HG02840 (cell line): ENCODE data around the gene GRIK2.
"Not testable (repeated sequence)": the region's sequence is repeated elsewhere in the genome, so short reads cannot be mapped to it uniquely, and the experiment has no call there.

Source experiments
- ATAC-seq: cut with Tn5 transposase; IDR thresholded peaks from one replicate; pipeline ENCODE4 v1.9.1; 2021; ENCODE audit warnings: mild to moderate bottlenecking, moderate library complexity, moderate number of reproducible peaks; ENCODE audit not compliant: unreplicated experiment, low FRiP score

Gene GRIK2

GRCh38 chr6:101393251-101393828 is at the start of gene GRIK2:
GRIK2 (plus strand) TSS chr6:101393708.
- ATAC-seq, result no peak

- no peak for ATAC-seq
Observed at GRCh38 chr6:101344885-101345284, 48.6 kb upstream of the GRIK2 start.

GRCh38 chr6:101348816-101349215 is 44.7 kb upstream of the GRIK2 start:
- ATAC-seq, result no peak

GRCh38 chr6:101350631-101351030 is 42.9 kb upstream of the GRIK2 start:
- ATAC-seq, result not testable (repeated sequence)

- ATAC-seq, result no peak
Observed at GRCh38 chr6:101351173-101351572, 42.3 kb upstream of the GRIK2 start.

GRCh38 chr6:101352316-101352715 is 41.2 kb upstream of the GRIK2 start:
- no peak for ATAC-seq

- ATAC-seq, result no peak
Observed at GRCh38 chr6:101365181-101365580, 28.3 kb upstream of the GRIK2 start.

GRCh38 chr6:101379926-101380325 is 13.6 kb upstream of the GRIK2 start:
- no peak for ATAC-seq

- ATAC-seq, result no peak
Observed at GRCh38 chr6:101380897-101381630, 12.4 kb upstream of the GRIK2 start.

- ATAC-seq, result not testable (repeated sequence)
Observed at GRCh38 chr6:101383747-101384146, 9.8 kb upstream of the GRIK2 start.

GRCh38 chr6:101386982-101387381 is 6.5 kb upstream of the GRIK2 start:
- no peak for ATAC-seq

- no peak for ATAC-seq
Observed at GRCh38 chr6:101391772-101392585, 1.5 kb upstream of the GRIK2 start.

GRCh38 chr6:101392586-101393230 is 800 bp upstream of the GRIK2 start:
- ATAC-seq, result no peak

- ATAC-seq, result no peak
Observed at GRCh38 chr6:101393829-101394251, 332 bp downstream of the GRIK2 start.

- no peak for ATAC-seq
Observed at GRCh38 chr6:101394936-101395335, 1.4 kb downstream of the GRIK2 start.

GRCh38 chr6:101395345-101395744 is 1.8 kb downstream of the GRIK2 start:
- no peak for ATAC-seq

GRCh38 chr6:101396548-101397173 is 3.2 kb downstream of the GRIK2 start:
- no peak for ATAC-seq

- no peak for ATAC-seq
Observed at GRCh38 chr6:101397199-101397598, 3.7 kb downstream of the GRIK2 start.

- no peak for ATAC-seq
Observed at GRCh38 chr6:101398716-101399615, 5.5 kb downstream of the GRIK2 start.
